IMR-90 (cell line): ENCODE results near the gene DKK3.

ENCODE experiments used
- CEBPB ChIP-seq: IDR thresholded peaks from 2 replicates; pipeline ENCODE4 v1.6.1; 2012; ENCODE audit warnings: low read depth, low read length, improper control_type of control experiment
- POLR2A ChIP-seq: IDR thresholded peaks from 2 replicates; pipeline ENCODE4 v1.6.1; 2012; ENCODE audit warnings: mild to moderate bottlenecking, low read depth, low read length
- RAD21 ChIP-seq: IDR thresholded peaks from 2 replicates; pipeline ENCODE4 v1.6.1; 2012; ENCODE audit warnings: low read length, improper control_type of control experiment
- RFX5 ChIP-seq: IDR thresholded peaks from 2 replicates; pipeline ENCODE4 v1.8.0; 2012; ENCODE audit warnings: low read depth, mild to moderate bottlenecking, low read length, moderate library complexity
- TF ChIP-seq, protein P1 (sequence below): conservative IDR thresholded peaks from 2 replicates; pipeline ENCODE4 v1.5.1; 2012; ENCODE audit warnings: mild to moderate bottlenecking, low read depth, low read length, improper control_type of control experiment
- TF ChIP-seq, protein P2 (sequence below): fragments of 150-350 bp; IDR thresholded peaks from 2 replicates; pipeline ENCODE4 v1.6.1; 2017; ENCODE audit warnings: mild to moderate bottlenecking, antibody characterized with exemption, low read length, low read depth

DNA sequence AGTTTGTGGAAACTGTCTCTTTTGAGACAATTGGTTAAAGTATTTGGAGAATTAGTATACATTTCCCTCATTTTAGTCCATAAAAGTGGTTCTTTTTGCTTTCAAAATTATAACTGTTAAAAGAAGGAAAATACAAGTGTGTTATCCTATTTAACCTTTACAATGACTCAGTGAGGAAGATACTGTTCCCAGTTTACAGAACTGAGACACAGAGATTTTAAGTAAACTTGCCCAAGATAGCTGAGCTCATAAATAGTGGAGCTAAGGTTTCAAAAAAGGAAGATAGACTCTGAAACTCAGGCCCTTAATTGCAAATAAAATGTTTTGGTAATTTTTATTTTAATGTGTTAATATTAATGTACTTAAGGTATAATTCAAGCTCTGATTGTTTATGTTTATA is 58.9 kb downstream of the DKK3 start:
- TF ChIP-seq, protein P1, sequence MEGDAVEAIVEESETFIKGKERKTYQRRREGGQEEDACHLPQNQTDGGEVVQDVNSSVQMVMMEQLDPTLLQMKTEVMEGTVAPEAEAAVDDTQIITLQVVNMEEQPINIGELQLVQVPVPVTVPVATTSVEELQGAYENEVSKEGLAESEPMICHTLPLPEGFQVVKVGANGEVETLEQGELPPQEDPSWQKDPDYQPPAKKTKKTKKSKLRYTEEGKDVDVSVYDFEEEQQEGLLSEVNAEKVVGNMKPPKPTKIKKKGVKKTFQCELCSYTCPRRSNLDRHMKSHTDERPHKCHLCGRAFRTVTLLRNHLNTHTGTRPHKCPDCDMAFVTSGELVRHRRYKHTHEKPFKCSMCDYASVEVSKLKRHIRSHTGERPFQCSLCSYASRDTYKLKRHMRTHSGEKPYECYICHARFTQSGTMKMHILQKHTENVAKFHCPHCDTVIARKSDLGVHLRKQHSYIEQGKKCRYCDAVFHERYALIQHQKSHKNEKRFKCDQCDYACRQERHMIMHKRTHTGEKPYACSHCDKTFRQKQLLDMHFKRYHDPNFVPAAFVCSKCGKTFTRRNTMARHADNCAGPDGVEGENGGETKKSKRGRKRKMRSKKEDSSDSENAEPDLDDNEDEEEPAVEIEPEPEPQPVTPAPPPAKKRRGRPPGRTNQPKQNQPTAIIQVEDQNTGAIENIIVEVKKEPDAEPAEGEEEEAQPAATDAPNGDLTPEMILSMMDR: no peak
- TF ChIP-seq CEBPB (no peak), RFX5 (no peak), POLR2A (no peak), RAD21 (no peak)
- TF ChIP-seq, protein P2, sequence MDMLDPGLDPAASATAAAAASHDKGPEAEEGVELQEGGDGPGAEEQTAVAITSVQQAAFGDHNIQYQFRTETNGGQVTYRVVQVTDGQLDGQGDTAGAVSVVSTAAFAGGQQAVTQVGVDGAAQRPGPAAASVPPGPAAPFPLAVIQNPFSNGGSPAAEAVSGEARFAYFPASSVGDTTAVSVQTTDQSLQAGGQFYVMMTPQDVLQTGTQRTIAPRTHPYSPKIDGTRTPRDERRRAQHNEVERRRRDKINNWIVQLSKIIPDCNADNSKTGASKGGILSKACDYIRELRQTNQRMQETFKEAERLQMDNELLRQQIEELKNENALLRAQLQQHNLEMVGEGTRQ: no peak
